GM19395 (cell line): ENCODE measurements around the gene ZBTB20.

ENCODE experiments used
- ATAC-seq: cut with Tn5 transposase; IDR thresholded peaks from one replicate; pipeline ENCODE4 v1.9.1; 2021; ENCODE audit warnings: mild to moderate bottlenecking, moderate library complexity; ENCODE audit not compliant: unreplicated experiment

ZBTB20 gene

DNA sequence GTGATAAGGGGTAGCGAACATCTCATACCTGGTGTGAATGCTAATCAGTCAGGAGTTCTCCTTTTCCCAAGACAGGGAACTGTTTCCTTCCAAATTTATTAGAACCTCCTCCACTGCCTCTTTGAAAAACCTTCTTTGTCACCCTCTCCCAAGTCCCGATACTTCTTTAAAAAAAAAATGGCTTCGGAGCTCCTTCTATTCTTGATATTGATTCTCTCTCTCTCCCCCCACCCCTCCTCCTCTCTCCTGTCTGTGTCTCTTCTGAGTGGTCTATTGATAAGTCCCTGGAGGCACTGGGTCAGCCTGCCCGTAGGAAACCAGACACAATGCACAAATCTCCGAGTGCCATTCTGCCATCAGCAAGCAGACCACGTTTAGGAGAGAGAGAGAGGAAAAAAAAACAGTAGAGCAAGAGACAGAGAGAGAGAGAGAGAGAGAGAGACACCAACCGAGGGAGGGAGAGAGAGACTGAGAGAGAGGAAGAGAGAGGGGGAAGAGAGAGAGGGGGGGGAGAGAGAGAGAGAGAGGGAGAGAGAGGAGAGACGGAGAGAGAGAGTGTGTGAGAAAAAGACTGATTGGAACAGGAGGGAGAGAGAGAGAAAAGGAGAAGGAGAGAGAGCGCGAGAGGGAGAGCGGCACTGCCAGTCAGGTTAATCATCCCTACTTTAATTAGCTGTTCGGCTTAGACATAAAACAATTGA, 692.4 kb downstream of the ZBTB20 start:
- no peak for ATAC-seq

DNA sequence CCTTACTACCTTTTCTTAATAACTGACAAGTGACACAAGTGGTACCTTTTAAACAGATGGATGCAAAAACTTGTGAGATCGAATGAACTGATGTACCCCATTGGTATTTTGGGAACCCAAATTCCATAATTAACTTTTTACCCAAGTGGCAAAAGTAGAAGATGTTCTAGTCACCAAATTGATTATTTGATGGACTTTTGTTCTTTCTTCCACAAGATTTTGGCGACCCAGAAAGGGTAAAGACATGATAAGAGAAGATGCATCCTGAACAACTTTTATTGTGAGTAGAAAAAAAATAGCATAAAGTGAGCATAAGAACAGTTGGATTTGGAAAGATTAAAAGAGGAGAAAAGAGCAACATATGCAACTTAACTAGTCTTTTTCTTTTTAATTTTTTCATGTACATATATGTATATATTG, 693.7 kb downstream of the ZBTB20 start:
- ATAC-seq: no peak

DNA sequence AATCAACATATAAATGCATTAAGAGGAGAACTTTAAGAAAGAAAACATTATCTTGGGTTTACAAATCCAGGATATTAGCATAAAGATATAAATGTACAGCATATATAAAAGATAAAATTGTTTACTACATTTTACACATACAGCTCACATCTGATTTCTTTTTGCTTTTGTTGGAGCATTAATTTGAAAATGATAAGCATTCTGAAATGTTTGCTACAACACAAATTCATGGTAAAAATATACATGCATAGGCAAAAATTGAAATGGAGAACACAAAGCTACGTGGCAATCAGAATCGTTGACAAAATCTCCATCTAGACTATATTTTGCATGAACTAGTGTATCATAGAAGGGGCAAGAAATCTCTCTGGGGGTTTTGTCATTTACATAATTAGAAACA, 694.2 kb downstream of the ZBTB20 start:
- ATAC-seq: no peak

DNA sequence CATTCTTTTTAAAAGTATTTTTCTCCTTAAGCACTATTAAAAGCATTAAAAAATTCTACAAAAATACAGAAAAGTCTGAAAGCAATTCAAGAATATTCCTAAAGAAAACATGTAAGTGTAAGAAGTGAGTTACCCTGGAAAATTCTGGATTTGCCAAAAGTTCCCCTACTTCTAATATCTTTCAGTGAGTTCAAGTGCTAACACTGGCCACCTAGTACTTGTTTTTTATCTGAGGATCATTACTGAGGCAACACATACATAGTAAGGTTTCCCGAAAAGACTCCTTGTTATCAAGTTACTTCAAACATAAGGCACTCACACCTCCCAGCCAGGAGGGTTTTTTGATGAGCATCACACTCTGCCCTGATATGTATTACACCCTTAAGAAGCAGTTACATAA, 694.8 kb downstream of the ZBTB20 start:
- ATAC-seq: no peak

DNA sequence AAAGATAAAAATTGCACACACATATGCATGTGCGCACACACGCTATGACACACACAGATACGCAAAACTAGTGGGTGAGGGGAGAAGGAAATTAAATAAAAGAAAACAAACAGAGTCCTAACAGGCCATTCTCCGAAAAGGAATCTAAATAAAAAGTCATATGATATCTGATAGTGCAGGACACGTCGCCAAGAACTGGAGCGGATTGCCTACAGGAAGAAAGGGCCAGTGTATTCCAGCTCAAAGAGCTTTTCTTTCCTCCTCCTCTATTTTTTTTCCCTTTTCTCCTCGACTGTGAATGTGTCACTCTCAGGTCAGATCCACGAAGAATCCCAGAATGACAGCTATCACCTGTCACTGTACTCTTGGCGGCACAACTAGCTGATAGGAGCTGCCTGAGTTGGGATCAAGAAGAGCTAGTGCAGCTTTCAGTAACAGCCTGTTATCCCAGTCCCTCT, 695.5 kb downstream of the ZBTB20 start:
- ATAC-seq: no peak

DNA sequence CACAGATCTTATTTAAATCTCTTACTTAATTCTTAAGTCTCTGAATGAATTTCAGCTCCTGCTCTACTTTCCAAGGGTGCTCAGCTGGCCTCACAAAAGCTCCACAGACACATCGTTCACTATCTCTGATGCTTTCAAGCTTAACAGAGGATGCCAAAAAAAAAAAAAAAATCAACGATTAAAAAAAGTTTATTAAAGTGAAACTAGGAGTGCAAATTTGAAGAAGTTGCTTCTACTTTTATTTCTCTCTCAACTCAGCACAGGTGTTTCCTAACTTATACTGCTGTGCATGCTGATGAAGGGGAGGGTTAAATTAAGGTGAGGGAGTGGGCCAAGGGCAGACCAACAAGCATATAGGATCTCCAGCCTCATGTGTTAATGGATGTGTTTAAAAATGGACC, 696.0 kb downstream of the ZBTB20 start:
- ATAC-seq: no peak

DNA sequence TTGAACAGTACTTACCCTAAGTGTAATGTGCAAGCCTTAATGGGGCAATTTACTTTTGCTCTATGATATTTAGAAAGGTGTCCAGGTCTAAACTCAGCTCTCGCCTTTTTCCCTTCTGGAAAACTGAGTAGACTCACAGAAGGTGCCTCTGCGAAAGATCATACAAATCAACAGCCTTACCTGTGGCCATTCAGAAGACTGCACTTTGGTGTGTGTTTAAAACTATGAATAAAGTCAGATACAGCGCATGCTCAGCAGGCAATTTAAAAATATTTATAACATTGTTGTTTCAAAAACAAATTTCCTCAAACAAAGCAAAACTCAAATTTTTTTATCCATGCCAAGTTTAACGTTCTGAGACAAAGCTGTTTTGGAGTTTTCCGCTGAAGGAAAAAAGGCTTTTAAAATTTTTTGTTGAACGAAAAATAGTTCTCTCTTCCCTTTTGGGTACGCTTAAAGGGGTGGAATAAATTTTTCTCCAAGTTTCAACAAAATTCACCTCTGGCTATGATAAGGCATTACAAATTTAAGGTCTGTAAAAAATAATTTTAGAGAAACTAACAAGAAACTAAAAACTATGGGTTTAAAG, 697.0 kb downstream of the ZBTB20 start:
- ATAC-seq: peak; percentile 44

DNA sequence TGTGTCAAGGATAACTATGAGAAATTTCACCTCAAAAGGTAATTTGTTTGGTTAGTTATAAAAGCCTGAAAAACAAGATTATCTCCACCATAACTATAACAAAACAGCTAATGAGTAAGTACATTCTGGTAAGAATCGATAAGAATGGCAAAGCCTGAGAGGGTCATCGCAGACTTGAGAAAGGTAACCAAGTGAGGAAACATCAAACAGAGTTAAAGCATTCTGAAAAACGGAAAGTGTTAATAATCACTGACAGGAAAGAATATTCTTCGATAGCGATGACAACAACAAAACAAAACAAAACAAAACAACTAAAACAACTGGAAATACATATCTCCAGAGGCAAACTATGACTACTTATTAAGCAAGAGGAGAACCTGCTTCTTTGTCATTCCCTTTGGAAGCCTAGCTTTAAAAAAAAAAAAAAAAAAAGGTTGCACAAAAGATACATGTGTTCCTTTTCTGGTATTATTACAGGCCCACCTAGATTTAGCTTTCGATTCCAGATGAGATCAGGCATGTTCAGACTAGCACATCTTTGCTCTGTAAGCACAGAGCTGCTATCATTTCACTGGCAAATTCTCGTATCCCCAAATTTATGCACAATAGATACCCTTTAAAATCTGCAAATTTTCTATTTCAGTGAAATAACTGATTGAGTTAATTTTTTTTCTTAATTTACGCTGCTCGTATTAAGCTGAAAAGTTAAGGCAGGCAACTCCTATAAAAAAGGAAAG, 697.6 kb downstream of the ZBTB20 start:
- peak; percentile 48 for ATAC-seq

DNA sequence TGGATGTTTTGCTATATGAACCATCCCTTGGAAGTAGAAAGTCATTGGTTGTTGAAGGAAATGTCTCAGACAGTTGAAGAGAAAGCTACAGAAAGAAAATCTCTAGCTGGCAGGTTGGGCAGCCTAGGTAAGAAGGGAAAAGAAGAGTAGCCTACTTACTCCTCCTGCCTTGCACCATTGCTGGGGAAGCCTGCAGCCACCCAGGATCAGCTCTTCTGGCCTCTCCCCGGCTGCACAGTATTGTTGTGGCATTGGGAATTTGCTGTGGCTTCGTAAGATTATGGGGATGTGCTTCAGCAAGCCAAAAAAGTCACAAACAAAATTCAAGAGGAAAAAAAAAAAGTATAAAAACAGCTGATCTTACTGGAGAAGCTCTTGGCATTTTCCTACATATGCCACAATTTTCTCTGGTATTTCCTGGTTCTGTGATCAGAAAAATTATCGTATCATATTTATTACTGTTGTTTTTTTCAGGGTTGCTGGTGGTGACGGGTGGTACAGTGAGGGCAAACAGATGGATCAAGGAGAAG, 699.1 kb downstream of the ZBTB20 start:
- ATAC-seq: no peak

DNA sequence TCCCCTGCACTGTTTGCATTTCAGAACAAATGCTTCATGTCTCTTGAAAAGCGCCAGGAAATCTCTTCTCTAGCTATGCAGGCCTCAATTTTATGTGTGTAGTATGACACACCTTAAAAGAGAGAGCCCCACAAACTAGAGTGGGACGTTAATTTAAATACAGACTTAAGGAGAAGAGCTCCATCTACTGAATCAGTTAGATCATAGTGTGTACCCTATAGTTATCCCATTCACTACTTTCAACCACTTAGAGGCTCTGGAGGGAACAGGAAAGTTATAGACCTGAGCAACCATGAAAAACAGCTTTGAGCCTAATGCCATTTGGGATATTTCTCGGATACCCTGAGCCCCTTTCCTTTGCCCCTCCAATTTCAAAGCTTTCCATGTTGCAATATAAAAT, 699.5 kb downstream of the ZBTB20 start:
- peak; percentile 49 for ATAC-seq

DNA sequence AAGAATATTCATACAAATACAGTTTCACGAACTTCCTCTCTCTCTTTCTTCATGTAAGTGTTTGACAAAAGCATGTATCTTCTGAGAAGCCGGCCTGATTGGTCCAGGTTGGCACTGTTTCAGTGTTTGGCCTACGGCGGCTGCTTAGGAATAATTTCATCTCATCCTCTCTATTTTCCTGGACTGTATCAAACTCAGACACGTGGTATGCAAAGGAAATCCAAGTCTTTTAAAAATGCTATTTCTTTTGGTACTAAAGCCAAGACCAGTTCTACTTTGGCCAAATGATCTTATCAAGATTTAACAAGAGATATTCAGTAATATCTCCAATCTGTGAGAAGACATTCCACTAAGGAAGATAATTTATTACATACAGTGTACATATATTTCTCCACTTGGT, 700.5 kb downstream of the ZBTB20 start:
- no peak for ATAC-seq

DNA sequence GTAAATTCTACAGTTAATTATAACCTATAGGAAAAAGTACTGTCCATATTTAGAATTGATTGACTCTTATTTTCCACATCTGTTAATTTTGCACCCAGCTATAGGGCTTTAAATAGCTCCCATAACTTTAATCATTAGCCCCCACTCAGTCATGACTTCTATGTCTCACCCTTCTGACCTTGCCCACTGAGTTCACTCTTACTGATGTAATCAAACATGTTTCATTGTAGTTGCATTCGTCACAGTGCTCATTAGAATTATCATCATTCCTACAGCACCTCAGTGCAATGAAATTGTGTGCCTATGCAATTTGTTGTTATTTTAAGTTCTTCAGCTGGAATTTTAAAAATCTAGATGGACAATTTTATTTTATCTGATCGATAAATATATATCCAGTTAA, 701.9 kb downstream of the ZBTB20 start:
- ATAC-seq: no peak

DNA sequence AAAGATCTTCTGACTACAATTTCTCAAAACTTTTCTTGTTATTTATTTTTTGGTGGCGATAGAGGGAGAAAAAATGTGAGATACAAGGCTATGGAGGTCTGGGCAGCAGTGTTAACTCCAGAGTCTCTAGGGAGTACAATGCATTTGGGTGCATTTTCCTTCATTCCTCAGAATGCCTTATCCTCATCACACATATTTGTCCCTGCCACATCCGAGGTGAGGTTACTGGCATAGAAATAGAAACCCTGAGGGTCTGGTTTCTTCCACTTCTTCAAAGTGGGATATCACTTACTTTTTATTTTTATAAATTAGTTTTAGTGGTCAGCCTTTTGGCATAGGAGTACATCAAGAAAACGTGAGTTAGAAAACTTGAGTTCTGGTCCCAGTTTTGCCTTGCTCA, 702.9 kb downstream of the ZBTB20 start:
- no peak for ATAC-seq

DNA sequence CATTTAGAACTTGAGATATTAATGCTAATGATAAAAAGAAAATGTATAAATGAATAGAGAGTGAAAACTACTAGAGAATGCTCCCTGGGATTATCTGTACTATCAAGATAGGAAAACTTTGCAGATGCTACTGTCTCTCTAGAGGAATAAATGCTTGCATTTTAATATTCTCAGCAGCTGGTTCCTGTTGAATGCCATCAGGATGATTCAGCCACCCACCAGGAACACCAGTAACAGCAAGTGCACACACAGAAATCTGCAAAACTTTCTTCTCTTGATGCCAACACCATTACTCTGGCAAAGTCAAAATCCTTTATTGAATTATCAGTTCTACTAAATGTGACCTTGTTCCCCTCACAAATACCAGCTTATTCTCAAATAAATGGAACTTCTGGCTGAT, 704.8 kb downstream of the ZBTB20 start:
- no peak for ATAC-seq

DNA sequence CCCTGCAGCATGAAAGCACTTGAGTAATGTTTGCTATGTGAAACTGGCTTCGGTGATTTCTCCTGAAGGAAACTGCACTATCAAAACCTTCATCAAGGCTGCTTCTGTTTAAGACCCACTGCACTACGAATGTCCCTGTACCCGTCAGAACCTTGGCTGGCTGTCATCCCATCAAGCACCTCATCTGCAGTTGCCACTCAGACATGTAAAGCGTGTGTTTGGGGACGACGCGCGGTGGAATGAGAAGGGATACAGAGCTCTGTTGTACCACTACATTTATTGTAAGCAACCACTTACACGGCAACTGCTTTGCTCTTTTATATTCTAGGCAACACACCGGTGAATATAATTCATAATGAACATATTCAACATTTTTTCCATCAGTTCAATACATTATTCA, 705.7 kb downstream of the ZBTB20 start:
- no peak for ATAC-seq

DNA sequence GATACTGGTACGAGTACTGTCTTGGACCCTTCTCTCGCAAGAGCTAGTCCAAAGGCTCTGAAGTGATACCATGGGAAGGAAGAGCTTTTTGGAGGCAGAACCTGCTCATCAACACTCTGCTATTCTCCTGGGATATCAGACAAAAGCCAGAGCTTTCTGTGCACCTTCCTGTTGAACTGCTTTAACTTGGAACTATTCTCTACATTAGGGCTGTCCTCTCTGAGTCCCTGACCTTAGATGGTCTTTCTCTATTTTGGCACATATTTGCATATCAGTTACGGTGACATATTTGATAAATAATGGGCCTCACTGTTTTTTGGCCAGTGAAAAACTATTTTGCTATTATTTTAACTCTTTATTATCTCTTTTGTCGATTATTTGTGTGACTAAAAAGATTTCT, 706.4 kb downstream of the ZBTB20 start:
- ATAC-seq: no peak

DNA sequence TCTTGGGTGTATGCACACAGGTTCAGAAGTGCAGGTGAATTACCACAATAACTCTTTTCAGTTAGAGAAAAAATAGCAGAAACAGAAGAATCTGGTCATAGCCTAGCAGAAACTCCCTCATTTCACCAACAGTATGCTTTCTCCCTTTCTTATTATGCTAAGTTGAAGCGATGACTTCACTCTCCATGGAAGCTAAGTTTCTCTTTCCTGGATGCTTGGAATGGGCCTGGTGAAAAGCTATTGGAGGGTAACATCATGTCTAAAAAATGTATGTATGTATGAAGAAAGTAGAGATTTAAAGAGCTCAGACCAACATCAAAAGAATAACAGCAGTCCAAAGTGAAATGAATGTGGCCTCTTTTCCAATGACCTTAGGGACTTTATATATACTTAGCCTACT, 707.8 kb downstream of the ZBTB20 start:
- no peak for ATAC-seq

DNA sequence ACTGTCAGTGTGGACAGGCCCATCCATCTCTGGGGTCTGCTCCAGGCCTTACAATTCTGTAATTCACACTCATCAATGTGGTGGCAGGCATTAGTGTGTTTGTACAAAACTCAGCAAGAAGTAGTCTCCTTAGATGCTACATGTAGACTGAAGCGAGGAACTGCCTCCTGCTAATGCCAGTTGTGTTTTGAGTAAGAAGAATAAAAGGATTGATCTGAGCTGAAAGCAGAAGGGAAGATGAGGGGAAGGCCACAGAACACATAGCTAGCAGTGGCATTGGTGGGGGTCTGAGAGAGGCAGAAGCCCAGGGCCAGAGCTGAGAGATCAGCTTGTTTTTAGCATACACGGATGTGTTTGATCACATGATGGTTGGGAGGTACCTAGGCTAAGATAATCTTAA, 709.2 kb downstream of the ZBTB20 start:
- ATAC-seq: no peak

DNA sequence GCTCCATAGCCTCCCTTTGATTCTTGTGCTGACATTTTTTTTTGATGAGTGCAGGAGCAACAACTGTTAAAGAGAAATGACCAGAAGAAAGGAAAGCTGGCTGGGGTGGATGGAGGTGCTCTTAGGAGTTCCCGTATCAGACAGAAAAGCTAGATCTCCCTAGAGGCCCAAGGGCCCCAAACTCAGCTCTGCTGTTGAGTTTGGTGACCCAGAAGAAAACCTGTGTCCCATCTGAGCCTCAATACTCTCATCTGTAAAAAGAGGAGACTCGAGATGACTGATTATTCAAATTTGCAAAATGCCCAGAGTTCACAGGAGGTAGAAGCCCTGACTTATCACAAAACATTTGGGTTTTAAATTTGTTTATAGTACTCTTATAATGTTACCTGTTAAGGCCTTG, 710.9 kb downstream of the ZBTB20 start:
- ATAC-seq: no peak

DNA sequence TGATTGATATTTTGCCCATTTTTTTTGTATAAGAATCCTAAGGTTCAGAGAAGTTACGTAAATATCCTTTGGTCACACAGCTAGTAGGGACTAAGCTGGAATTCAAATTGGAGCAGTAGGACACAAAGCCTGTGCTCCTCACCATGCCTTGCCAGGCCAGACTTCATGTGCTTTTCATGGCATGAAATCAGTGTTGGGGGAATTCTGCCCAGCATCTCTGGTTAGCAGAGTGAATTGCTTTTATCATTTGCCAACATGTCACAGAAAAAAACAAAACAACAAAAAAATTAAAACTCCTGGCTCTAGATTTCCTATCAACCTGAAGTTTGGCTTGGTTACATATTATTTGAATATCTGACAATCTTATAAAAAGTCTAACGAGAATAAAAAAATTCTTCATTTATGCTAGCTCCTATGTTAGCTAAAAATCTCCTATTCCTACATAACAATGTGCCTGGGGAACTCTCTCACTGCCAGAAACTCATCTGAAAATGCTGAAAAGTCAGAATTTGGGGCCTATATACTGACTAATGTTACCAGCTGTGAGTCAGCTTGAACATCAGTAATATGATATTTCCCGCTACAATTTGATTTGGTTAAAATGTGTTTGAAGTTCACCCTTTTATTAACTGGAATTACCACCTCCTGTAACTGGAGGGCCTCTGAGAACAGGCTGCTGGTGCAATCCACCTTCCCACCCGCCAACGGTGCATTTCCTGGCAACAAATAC, 711.5 kb downstream of the ZBTB20 start:
- no peak for ATAC-seq

DNA sequence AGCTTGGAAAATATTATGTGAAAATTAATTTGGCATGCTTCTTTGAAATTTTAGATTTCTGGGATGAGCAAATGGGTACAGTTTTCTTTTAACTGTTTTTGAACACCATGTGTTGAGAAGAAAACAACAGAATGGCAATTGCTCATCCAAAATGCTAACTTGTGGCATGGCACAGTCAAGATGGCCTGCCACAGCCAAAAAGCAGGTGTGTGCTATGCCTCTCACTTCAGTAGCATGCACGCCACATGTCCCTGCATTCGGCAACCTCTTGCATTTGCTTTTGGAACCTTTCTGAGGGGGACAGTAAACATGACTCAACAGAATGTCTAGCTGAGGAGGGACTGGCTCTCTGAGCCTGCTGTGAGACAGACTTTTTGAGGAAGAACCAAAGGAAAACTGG, 714.8 kb downstream of the ZBTB20 start:
- no peak for ATAC-seq
